Neural cell (in vitro differentiated cells): ENCODE data around the gene ENTPD2.
A peak's percentile ranks its signal among the peaks of the same experiment; 100 is the strongest.
"Not testable (repeated sequence)": the region's sequence is repeated elsewhere in the genome, so short reads cannot be mapped to it uniquely, and the experiment has no call there.

Experiments
- CTCF ChIP-seq: fragments of 450-650 bp; IDR thresholded peaks from 2 replicates; pipeline ENCODE4 v1.5.1; 2014; ENCODE audit warnings: antibody characterized with exemption, mild to moderate bottlenecking, moderate library complexity; ENCODE audit not compliant: poor library complexity, severe bottlenecking
- EP300 ChIP-seq: fragments of 450-650 bp; conservative IDR thresholded peaks from 2 replicates; pipeline ENCODE4 v1.6.1; 2014; ENCODE audit warnings: antibody characterized with exemption, mild to moderate bottlenecking, moderate library complexity; ENCODE audit not compliant: poor library complexity, severe bottlenecking
- EZH2 ChIP-seq: fragments of 200-600, 300-800 bp; shearing (Covaris generic), sonication (generic); IDR thresholded peaks from 2 replicates; pipeline ENCODE4 v1.6.1; 2014; ENCODE audit warnings: antibody characterized with exemption, low read length, borderline replicate concordance, mild to moderate bottlenecking; ENCODE audit not compliant: insufficient read depth, poor library complexity, severe bottlenecking
- MXI1 ChIP-seq: fragments of 450-650 bp; conservative IDR thresholded peaks from 2 replicates; pipeline ENCODE4 v1.6.1; 2014; ENCODE audit warnings: antibody characterized with exemption, mild to moderate bottlenecking; ENCODE audit not compliant: poor library complexity, severe bottlenecking
- POLR2AphosphoS5 ChIP-seq: IDR thresholded peaks from 2 replicates; pipeline ENCODE4 v1.6.1; 2012
- RAD21 ChIP-seq: fragments of 450-650 bp; conservative IDR thresholded peaks from 2 replicates; pipeline ENCODE4 v1.6.1; 2014; ENCODE audit warnings: antibody characterized with exemption, mild to moderate bottlenecking, moderate library complexity
- REST ChIP-seq: IDR thresholded peaks from 2 replicates; pipeline ENCODE4 v1.6.1; 2012; ENCODE audit warnings: borderline replicate concordance
- SMC3 ChIP-seq: fragments of 450-650 bp; conservative IDR thresholded peaks from 2 replicates; pipeline ENCODE4 v1.6.1; 2014; ENCODE audit warnings: antibody characterized with exemption, mild to moderate bottlenecking, moderate library complexity; ENCODE audit not compliant: poor library complexity
- TAF1 ChIP-seq: IDR thresholded peaks from 2 replicates; pipeline ENCODE4 v1.6.1; 2012; ENCODE audit warnings: low read depth

GRCh38 chr9:137004285-137004684, 49.6 kb downstream of the ENTPD2 start:
- TF ChIP-seq CTCF, result peak; percentile 39
- not testable (repeated sequence) for TF ChIP-seq EP300, EZH2, MXI1, POLR2AphosphoS5, SMC3, RAD21, REST, TAF1
